Activated CD8-positive, alpha-beta memory T cell treated with anti-CD3 and anti-CD28 coated beads for 36 hours (primary cell): Measurements from ENCODE around the gene CCDC18. TPM values are rescaled to one million over a fixed set of nuclear protein-coding genes. Genes with fewer than 3 reads are reported as not detected.
"Not testable (repeated sequence)": the region's sequence is repeated elsewhere in the genome, so short reads cannot be mapped to it uniquely, and the experiment has no call there.

Experiments
- CTCF ChIA-PET: fragments of 350-600 bp; sonication (Branson Sonifier 250); formaldehyde crosslinking; loops from one replicate; lab custom pipeline; 2021; ENCODE audit warnings: antibody characterized with exemption; lab: Charles Lee
- POLR2A ChIA-PET: fragments of 350-600 bp; sonication (Branson Sonifier 250); formaldehyde crosslinking; loops from one replicate; lab custom pipeline; 2021; ENCODE audit warnings: antibody characterized with exemption; lab: Charles Lee
- total RNA-seq, 2 experiments: library from RNA; stranded (reverse); gene quantifications; one replicate each; pipeline ENCODE4 v1.2.3, GENCODE V29; 2021

The CCDC18 gene
- total RNA-seq, 2 experiments from 2014 or later, result 13.5 to 14.2 TPM

- CTCF ChIA-PET, POLR2A ChIA-PET: not testable (repeated sequence)
These were observed 94.7 kb downstream of the CCDC18 start for GRCh38 chr1:93275262-93275633.

DNA sequence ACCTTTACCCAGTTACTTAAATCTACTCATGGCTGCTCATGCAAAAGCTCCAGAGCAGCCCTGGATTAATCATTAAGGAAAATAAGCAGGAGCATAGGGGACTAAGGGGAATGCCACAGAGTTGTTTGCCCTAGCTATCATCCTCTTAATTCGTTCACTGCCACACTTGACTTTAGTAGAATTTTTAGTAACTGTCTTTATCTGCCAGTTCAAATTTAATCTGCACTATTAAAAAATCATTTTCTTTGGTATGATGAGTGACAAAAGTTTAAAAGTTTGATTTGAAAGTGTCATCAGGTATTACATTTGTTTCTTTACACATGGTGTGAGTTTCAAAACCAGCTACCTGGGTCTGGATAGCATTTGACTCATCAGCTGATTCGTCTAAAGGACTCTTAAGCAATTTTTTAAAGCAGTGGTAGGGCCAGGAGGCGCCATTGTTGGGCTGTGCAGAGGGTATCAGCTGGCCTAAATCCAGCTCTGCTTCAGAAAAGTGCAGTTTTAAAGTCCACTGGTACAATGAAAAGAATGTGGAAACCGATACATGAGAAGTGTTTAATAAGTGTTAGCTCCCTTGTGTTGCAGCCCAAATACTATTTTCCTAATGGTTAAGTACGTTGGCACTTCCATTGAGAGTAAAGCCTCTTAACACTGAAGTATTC lies 95.2 kb downstream of the CCDC18 start:
- ChIA-PET POLR2A (no interaction called here), CTCF (no interaction called here)

GRCh38 chr1:93277530-93277929 lies 97.0 kb downstream of the CCDC18 start:
- POLR2A ChIA-PET, CTCF ChIA-PET: not testable (repeated sequence)

DNA sequence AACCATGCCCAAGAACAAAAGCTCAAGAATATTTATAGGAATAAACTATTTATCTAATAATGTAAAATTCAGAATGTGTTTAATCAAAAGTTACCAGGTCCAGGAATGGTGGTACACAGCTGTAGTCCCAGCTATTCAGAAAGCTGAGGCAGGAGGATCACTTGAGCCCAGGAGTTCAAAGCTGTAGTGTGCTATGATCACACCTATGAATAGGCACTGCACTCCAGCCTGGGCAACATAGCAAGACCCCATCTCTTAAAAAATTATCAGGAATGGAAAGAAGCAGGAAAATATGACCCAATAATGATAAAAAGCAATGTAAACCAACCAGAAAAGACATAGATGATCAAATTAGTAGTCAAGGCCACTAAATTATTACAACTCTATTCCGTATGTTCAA lies 103.0 kb downstream of the CCDC18 start:
- CTCF ChIA-PET, result no interaction called here
- POLR2A ChIA-PET, result no interaction called here

GRCh38 chr1:93288558-93288957 lies 108.0 kb downstream of the CCDC18 start:
- POLR2A ChIA-PET, result interaction anchor here (0.6 kb wide), 1 partner anchor 97 kb away, joined by 3 read pairs; no protein-coding TSS in a partner anchor
- CTCF ChIA-PET, result no interaction called here

DNA sequence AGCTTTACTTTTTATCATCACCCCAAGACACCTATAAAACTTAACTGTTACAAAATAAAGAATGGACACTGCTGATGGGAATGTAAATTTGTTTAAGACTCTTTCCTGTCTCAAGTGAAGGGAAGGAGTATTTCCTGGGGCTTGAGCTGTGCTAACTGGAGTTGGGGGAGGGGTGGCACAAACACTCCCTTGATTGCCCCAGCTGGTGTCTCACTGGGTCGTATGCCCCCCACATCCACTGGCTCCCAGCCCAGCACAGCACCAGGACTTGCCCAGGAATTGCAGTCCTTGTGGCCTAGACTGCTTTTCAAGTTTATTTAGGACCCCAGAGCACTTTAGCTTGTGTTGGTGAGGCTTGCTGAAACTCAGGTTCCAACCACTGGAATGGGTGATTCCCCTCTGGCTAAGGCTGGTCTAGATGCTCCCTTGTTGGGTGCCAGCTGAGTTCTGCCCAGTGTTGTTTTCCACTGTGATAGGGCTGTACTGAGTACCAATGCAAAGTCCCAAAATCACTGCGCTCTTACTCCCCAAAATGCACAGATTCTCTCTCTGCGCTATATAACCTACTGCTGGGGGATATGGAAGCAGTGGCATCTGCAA lies 116.1 kb downstream of the CCDC18 start:
- CTCF ChIA-PET, result interaction anchor here (0.7 to 1.0 kb wide), 2 partner anchors 7 to 1779 kb away, joined by 3 read pairs; no protein-coding TSS in a partner anchor
- POLR2A ChIA-PET, result no interaction called here

- POLR2A ChIA-PET, result no interaction called here
- CTCF ChIA-PET, result no interaction called here
These were observed 120.6 kb downstream of the CCDC18 start for GRCh38 chr1:93301131-93301530.

DNA sequence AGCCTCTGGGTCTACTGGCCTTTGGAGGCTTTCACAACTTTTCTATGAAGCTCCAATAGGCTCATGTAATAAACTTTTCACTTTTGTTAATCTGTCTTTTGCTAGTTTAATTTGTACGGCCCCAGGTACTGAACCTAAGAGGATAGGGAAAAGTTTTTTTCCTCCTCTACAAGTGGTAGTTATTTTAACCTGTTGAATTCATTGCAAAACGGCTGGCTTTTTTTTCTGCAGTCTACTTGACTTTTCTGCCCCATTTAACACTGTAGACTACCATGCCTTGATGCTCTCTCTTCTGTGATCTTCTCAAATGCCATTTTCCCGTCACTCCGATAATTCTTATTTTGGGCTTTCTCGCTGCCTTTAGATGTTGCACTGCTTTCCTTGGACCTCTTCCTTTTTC lies 121.6 kb downstream of the CCDC18 start:
- ChIA-PET POLR2A (no interaction called here), CTCF (no interaction called here)

- POLR2A ChIA-PET, result no interaction called here
- CTCF ChIA-PET, result interaction anchor here (0.6 to 1.8 kb wide), 13 partner anchors 9 to 568 kb away, joined by 3 to 8 read pairs (median 3); partner anchors contain the start of gene DR1
These were observed 124.2 kb downstream of the CCDC18 start for GRCh38 chr1:93304716-93305138.

DNA sequence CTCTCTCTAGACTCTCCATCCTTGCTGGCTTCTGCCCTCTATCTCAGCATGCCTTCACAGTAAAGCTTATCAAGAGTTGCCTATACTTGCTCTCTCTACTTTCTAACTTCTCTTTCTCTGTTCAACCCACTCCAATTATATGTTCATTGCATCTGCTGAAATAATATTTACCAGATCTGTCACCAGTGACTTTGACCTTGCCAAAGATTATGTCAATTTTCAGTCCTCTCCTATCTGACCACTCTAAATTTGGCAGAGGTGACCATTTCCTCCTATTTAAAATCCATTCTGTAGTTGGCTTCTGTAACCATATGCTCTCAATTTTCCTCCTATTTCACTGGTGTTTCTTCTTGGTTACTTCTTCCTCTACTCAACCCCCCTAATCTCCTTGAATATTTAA lies 126.4 kb downstream of the CCDC18 start:
- CTCF ChIA-PET, result interaction anchor here (0.9 kb wide), 1 partner anchor 13 kb away, joined by 3 read pairs; no protein-coding TSS in a partner anchor
- POLR2A ChIA-PET, result no interaction called here

- CTCF ChIA-PET, result no interaction called here
- POLR2A ChIA-PET, result interaction anchor here (0.7 kb wide), 1 partner anchor 319 kb away, joined by 3 read pairs; no protein-coding TSS in a partner anchor
These were observed 132.5 kb downstream of the CCDC18 start for GRCh38 chr1:93313026-93313425.

GRCh38 chr1:93317207-93317606 lies 136.7 kb downstream of the CCDC18 start:
- CTCF ChIA-PET, result interaction anchor here (2.3 kb wide), 1 partner anchor 12 kb away, joined by 7 read pairs; no protein-coding TSS in a partner anchor
- POLR2A ChIA-PET, result no interaction called here

DNA sequence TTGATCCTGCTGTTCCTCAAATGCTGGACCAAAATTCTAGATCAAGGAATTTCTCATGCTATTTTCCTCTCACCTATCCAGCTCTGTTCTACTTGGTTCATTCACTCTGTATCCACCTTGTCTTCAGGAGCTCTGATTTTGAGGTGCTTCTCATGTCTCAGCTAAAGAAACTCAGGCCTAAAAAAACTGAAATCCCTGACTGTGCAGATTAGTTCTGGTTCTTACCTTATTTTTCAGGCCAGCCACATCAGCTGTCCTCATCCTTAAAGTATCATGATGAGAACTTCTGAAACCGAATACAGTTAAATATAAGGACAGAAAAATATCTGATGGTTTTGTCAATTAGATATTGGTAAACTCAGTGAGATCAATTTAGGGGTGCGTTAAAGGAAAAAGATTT lies 137.4 kb downstream of the CCDC18 start:
- POLR2A ChIA-PET, result no interaction called here
- CTCF ChIA-PET, result interaction anchor here (2.3 kb wide), 1 partner anchor 13 kb away, joined by 7 read pairs; no protein-coding TSS in a partner anchor

GRCh38 chr1:93321720-93322119 lies 141.2 kb downstream of the CCDC18 start:
- POLR2A ChIA-PET, result no interaction called here

DNA sequence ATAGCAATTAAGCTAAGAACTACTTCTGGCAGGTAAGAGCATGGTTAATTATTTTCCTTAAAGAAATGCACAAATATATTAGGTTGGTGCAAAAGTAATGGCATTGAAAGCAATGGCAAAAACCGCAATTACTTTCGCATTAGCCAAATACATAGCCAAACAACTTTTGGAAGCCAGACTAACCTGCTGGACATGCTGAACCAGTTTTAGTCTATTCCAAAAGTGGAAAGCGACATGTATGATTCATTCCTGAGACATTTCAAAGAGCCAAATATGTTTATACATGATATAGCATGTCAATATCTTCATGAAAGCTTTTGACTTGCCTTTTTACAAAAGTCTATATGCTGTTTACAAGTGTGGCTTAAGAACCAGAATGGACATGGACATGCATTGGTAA lies 141.8 kb downstream of the CCDC18 start:
- POLR2A ChIA-PET, result no interaction called here
- CTCF ChIA-PET, result interaction anchor here (2.0 kb wide), 1 partner anchor 18 kb away, joined by 8 read pairs; no protein-coding TSS in a partner anchor

More at GRCh38 chr1:93321720-93322119, 141.2 kb downstream of the CCDC18 start:
- CTCF ChIA-PET, result interaction anchor here (2.0 kb wide), 1 partner anchor 17 kb away, joined by 8 read pairs; no protein-coding TSS in a partner anchor

DNA sequence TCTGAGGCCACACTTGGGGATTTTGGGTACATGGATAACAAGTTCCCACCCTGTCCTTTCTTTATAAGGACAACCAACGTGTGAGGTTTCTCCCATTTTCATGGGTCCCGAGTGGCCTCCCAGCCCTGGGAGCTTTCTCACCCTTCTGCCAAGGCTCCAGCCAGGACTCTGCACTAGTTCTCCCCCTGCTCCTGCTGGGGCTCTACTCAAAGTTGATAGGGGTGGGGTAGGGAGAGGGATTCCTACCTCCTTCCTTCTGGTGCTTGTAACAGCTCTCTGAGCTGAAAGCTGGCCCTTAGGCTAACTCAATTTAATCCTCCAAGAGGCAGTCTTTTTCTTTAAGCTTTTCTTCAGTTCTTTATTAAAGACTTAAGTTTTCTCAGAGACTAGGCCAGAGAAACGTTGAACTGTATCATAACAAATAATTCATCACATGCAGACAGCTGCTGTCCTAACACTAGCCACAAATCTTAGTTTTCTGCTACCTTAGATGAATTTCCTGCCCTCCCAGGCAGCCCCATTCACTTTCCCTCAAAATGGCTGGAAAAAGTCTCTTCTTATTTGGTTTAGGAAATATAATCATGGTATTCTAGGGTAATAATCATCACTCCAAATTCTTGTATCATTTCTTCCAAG lies 142.8 kb downstream of the CCDC18 start:
- CTCF ChIA-PET, result interaction anchor here (0.6 to 2.0 kb wide), 2 partner anchors 19 to 26 kb away, joined by 4 to 8 read pairs; no protein-coding TSS in a partner anchor
- POLR2A ChIA-PET, result no interaction called here

GRCh38 chr1:93324486-93325464 lies 144.3 kb downstream of the CCDC18 start:
- ChIA-PET CTCF (no interaction called here), POLR2A (interaction anchor here (0.6 kb wide), 1 partner anchor 13 kb away, joined by 6 read pairs; no protein-coding TSS in a partner anchor)
